ENCODE measurements around the gene CCBE1. TPM values are rescaled to one million over a fixed set of nuclear protein-coding genes. Genes with fewer than 3 reads are reported as not detected.

CCBE1 gene
- total RNA-seq, 1 experiment from 2014 or later: 28.9 TPM

DNA sequence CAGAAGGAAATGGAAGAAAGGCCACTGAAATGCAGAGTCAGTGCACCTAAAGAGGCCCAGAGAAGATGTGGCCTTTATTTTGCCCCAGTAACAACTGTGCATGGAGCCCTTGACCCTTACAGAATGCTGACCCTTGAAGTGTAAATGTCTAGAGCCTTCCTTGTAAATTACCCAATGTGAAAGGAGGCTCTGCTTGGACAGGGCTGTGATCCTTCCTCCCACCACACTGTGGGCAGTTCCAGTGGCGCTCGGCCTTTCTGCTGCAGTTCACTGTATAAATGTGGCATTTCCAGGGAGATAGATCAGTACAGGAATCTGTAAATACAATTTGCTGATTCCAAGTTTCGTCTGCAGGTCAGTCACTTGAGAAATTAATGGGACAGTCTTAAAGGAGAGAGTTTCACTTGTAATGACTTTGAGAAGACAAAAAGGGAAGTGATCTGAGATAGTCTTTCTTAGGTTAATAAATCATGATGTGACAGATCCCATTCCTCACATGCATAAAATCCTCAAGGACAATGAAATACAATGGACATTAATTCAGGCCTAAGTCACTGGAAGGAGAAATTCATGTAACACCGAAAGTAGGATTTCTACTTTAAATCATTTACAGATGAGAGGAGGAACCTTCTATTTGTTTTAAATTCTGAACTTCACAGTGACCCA, 204.3 kb downstream of the CCBE1 start:
- TF ChIP-seq, protein P1, sequence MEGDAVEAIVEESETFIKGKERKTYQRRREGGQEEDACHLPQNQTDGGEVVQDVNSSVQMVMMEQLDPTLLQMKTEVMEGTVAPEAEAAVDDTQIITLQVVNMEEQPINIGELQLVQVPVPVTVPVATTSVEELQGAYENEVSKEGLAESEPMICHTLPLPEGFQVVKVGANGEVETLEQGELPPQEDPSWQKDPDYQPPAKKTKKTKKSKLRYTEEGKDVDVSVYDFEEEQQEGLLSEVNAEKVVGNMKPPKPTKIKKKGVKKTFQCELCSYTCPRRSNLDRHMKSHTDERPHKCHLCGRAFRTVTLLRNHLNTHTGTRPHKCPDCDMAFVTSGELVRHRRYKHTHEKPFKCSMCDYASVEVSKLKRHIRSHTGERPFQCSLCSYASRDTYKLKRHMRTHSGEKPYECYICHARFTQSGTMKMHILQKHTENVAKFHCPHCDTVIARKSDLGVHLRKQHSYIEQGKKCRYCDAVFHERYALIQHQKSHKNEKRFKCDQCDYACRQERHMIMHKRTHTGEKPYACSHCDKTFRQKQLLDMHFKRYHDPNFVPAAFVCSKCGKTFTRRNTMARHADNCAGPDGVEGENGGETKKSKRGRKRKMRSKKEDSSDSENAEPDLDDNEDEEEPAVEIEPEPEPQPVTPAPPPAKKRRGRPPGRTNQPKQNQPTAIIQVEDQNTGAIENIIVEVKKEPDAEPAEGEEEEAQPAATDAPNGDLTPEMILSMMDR (IDR thresholded peaks at IDR 0.05; ENCODE audit: unreplicated experiment): no peak
- POLR2A ChIA-PET: interaction anchor here (0.7 kb wide), 1 partner anchor 44 kb away, joined by 3 read pairs; no protein-coding TSS in a partner anchor
- intact Hi-C loops (cut with micrococcal nuclease): no loop called here

DNA sequence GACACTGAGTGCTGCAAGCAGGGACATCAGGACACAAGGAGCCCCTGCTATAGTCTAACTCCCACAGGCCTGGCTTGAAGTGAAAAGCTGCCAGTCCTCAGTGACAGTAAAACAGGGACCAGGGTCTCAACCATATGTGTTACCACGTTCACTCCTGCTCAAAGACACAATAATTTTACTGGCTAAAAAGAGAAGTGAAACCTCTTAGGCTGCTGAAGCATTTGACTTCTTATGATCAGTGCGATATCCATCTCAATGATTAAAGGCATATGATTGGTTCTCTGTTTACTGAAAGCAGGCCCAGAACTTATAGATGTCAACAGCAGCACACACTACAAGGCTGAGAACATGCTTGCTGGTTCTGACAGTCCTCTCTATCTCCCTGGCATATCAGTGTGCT, 208.3 kb downstream of the CCBE1 start:
- DNase-seq (ENCODE audit: unreplicated experiment): no peak
- no TSS peak for BruUV-seq (replicated peaks)
- ChIA-PET CTCF (no interaction called here), POLR2A (no interaction called here)
- peaks cover 10% of the 10 kb centered on the region for H3K4me1 Mint-ChIP-seq (ENCODE audit: insufficient read depth, unreplicated experiment)
- H3K27me3 Mint-ChIP-seq (ENCODE audit: insufficient read depth, unreplicated experiment): no peaks in the 10 kb centered on the region
- intact Hi-C loops (cut with micrococcal nuclease): no loop called here
- no peak overlapping the region for H3K27ac Mint-ChIP-seq (ENCODE audit: low read depth, unreplicated experiment)
- no peak overlapping the region for H3K4me3 Mint-ChIP-seq (ENCODE audit: unreplicated experiment)
- TF ChIP-seq, protein P1 (IDR thresholded peaks at IDR 0.05; ENCODE audit: unreplicated experiment): no peak
- H3K36me3 Mint-ChIP-seq (ENCODE audit: insufficient read depth, unreplicated experiment): no peaks in the 10 kb centered on the region
- H3K9me3 Mint-ChIP-seq (ENCODE audit: unreplicated experiment): no peaks in the 10 kb centered on the region

More for the DNA sequence above, 204.3 kb downstream of the CCBE1 start:
- no peak for DNase-seq (ENCODE audit: unreplicated experiment)
- no peaks in the 10 kb centered on the region for H3K4me1 Mint-ChIP-seq (ENCODE audit: insufficient read depth, unreplicated experiment)
- H3K4me3 Mint-ChIP-seq (ENCODE audit: unreplicated experiment): no peak overlapping the region
- H3K27me3 Mint-ChIP-seq (ENCODE audit: insufficient read depth, unreplicated experiment): no peaks in the 10 kb centered on the region
- H3K36me3 Mint-ChIP-seq (ENCODE audit: insufficient read depth, unreplicated experiment): no peaks in the 10 kb centered on the region
- no peak overlapping the region for H3K27ac Mint-ChIP-seq (ENCODE audit: low read depth, unreplicated experiment)
- no TSS peak for BruUV-seq (replicated peaks)
- CTCF ChIA-PET: interaction anchor here (0.7 kb wide), 1 partner anchor 81 kb away, joined by 3 read pairs; no protein-coding TSS in a partner anchor
- no peaks in the 10 kb centered on the region for H3K9me3 Mint-ChIP-seq (ENCODE audit: unreplicated experiment)

DNA sequence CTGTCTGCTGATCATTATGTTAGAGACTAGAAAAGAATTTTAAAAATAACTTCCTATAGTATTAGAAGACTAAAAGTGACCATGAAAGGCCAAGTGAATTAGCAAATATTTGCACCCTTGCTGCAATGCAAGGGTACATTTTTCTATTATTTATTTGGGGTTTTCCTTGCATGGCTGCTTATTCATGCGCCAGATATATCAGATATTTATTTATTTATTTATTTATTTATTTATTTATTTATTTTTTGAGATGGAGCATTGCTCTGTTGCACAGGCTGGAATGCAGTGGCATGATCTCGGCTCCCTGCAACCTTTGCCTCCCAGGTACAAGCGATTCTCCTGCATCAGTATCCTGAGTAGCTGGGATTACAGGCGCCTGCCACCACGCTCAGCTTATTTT, 211.8 kb downstream of the CCBE1 start:
- no peak overlapping the region for H3K4me3 Mint-ChIP-seq (ENCODE audit: unreplicated experiment)
- BruUV-seq (replicated peaks): no TSS peak
- intact Hi-C loops (cut with micrococcal nuclease): no loop called here
- CTCF ChIA-PET: interaction anchor here (0.6 to 2.4 kb wide), 3 partner anchors 23 to 273 kb away, joined by 3 to 10 read pairs (median 4); no protein-coding TSS in a partner anchor
- peaks cover 10% of the 10 kb centered on the region for H3K4me1 Mint-ChIP-seq (ENCODE audit: insufficient read depth, unreplicated experiment)
- TF ChIP-seq, protein P1 (IDR thresholded peaks at IDR 0.05; ENCODE audit: unreplicated experiment): no peak
- H3K9me3 Mint-ChIP-seq (ENCODE audit: unreplicated experiment): no peaks in the 10 kb centered on the region
- H3K27me3 Mint-ChIP-seq (ENCODE audit: insufficient read depth, unreplicated experiment): no peaks in the 10 kb centered on the region
- peak overlapping the region; percentile 51 for H3K27ac Mint-ChIP-seq (ENCODE audit: low read depth, unreplicated experiment)
- DNase-seq (ENCODE audit: unreplicated experiment): no peak
- H3K36me3 Mint-ChIP-seq (ENCODE audit: insufficient read depth, unreplicated experiment): no peaks in the 10 kb centered on the region
- POLR2A ChIA-PET: interaction anchor here (1.1 to 1.5 kb wide), 3 partner anchors 17 to 76 kb away, joined by 3 to 5 read pairs (median 3); no protein-coding TSS in a partner anchor

DNA sequence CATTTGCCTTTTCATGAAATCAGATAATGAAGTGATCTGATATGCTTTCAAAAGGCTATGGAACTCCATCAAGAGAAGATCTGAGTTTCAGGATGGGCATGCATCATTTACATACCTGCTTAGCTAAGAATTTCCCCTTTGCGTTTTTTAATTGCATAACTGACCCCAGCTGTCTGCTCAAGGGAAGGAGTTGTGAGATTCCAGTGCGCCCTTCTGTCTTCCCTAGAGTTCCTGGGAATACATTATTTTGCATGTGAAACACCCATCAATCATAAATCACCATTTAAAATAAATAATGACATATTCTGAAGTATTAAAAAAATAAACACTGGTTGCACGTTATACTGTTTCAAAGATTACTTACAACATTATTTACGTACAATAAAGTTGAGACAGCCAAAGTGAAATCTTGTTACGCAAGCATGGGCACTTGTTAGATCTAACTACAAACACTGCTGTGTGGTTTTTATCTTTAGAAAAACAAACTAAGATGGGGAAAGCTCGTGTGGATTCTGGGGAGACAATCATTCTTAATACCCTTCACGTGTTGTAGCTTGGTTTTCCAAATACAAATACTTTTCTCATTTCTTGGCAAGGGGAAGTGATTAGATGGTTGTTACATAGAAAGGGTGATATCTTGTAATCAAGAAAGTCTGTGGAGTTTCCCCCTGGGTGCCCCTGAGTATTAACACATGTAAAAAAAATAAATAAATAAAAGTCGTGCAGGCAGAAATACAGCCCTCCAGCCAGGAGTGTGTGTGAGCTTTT, 212.5 kb downstream of the CCBE1 start:
- DNase-seq (ENCODE audit: unreplicated experiment): peak; percentile 85

More for the DNA sequence above, 212.5 kb downstream of the CCBE1 start:
- TF ChIP-seq, protein P1 (IDR thresholded peaks at IDR 0.05; ENCODE audit: unreplicated experiment): no peak
- CTCF ChIA-PET: interaction anchor here (0.6 to 2.4 kb wide), 4 partner anchors 23 to 1064 kb away, joined by 3 to 10 read pairs (median 4); no protein-coding TSS in a partner anchor
- intact Hi-C loops (cut with micrococcal nuclease): no loop called here
- Mint-ChIP-seq H3K36me3 (ENCODE audit: insufficient read depth, unreplicated experiment) (no peaks in the 10 kb centered on the region), H3K4me1 (ENCODE audit: insufficient read depth, unreplicated experiment) (peaks cover 11% of the 10 kb centered on the region), H3K27me3 (ENCODE audit: insufficient read depth, unreplicated experiment) (no peaks in the 10 kb centered on the region), H3K9me3 (ENCODE audit: unreplicated experiment) (no peaks in the 10 kb centered on the region), H3K4me3 (ENCODE audit: unreplicated experiment) (peak overlapping the region; percentile 6), H3K27ac (ENCODE audit: low read depth, unreplicated experiment) (peak overlapping the region; percentile 51)
- POLR2A ChIA-PET: interaction anchor here (1.1 to 1.5 kb wide), 4 partner anchors 18 to 77 kb away, joined by 3 to 6 read pairs (median 4); no protein-coding TSS in a partner anchor
- BruUV-seq (replicated peaks): no TSS peak
